Ovary (tissue), 9 donors: ENCODE results near the gene ZNF280D. TPM values are rescaled to one million over a fixed set of nuclear protein-coding genes. Genes with fewer than 3 reads are reported as not detected.
A peak's percentile ranks its signal among the peaks of the same experiment; 100 is the strongest.

Experiments
- DNase-seq, 5 donors: peaks; one replicate each; pipeline ENCODE4 v3.0.0-alpha.2; 2019 to 2020
- H3K27ac ChIP-seq, 2 donors: fragments of 200-600 bp; one replicate each; pipeline versions ENCODE4 v1.5.1 to v1.8.0; 2019 to 2022
- H3K27me3 ChIP-seq: fragments of 200-600 bp; one replicate; pipeline ENCODE4 v1.8.0; 2022
- H3K36me3 ChIP-seq: fragments of 200-600 bp; sonication (generic); one replicate; pipeline ENCODE4 v1.5.1; 2019
- H3K4me1 ChIP-seq: one replicate; pipeline ENCODE4 v1.8.1; 2013; ENCODE audit warnings: mild to moderate bottlenecking, moderate library complexity; ENCODE audit not compliant: insufficient read depth
- H3K4me3 ChIP-seq: fragments of 200-600 bp; sonication (generic); one replicate; pipeline ENCODE4 v1.5.1; 2017
- H3K9me3 ChIP-seq, 2 donors: fragments of 200-600 bp in 1 of 2; sonication (generic) in 1 of 2; one replicate each; pipeline versions ENCODE4 v1.5.1 to v1.8.1; 2013 to 2019; ENCODE audit warnings: mild to moderate bottlenecking in 1 of 2, moderate library complexity in 1 of 2
- CTCF ChIP-seq, 3 donors: fragments of 450-650 bp in 2 of 3; fragments of 200-600 bp in 1 of 3; IDR thresholded peaks; one replicate each; pipeline versions ENCODE4 v1.5.1 to v1.8.0; 2016 to 2022; ENCODE audit warnings: antibody characterized with exemption in 3 of 3, mild to moderate bottlenecking in 1 of 3
- EP300 ChIP-seq: sonication (generic); formaldehyde crosslinking; IDR thresholded peaks from one replicate; pipeline ENCODE4 v1.6.1; 2017; ENCODE audit warnings: antibody characterized with exemption
- POLR2A ChIP-seq: fragments of 450-650 bp; IDR thresholded peaks from one replicate; pipeline ENCODE4 v1.6.1; 2017; ENCODE audit warnings: antibody characterized with exemption, mild to moderate bottlenecking, moderate library complexity
- WGBS, 3 donors: extraction: QIAGEN DNeasy Blood & Tissue Kit in 1 of 3; methylation state at CpG; one replicate each; pipeline versions ENCODE4 v1.1.5 to v1.1.7; 2013 to 2017; 5-methylcytosine and 5-hydroxymethylcytosine counted together
- intact Hi-C, 4 donors: fragments of 100-400 bp; cut with DNase I; formaldehyde crosslinking; loops; one replicate each; pipeline versions ENCODE4 v1.11.0 to v1.15.1; 2022 to 2023
- polyA plus RNA-seq, 2 donors: library from polyadenylated mRNA; stranded (reverse); fragments of 200-250 nt in 1 of 2; fragments of 350-450 nt in 1 of 2; fragmentation: Illumina TruSeq in 1 of 2; extraction: RNeasy Lipid Tissue Mini Kit (QIAGEN cat#74804) in 1 of 2; gene quantifications; one replicate each; pipeline ENCODE4 v1.2.3, GENCODE V29; 2013 to 2014
- total RNA-seq, 7 donors: library from RNA; depleted of rRNA in 2 of 7; stranded (reverse); fragments of >200 nt in 2 of 7; fragmentation: NEBNext Ultra II Directional in 3 of 7; extraction: Animal tissue kit (Norgen Biotek cat#: 25700) in 3 of 7; gene quantifications; one replicate each; pipeline versions ENCODE4 v1.1.0 to v1.2.4, GENCODE V29; 2016 to 2023
- donor health status: DM: no; HTN: no; CAD: no; lungs with moderate emphysema.
- donor health status: DM: no; HTN: no; CAD: no.
- donor health status: Bipolar disorder and iron deficiency.
- donor health status: DM: yes; HTN: yes; CAD: no.
- donor health status: DM: no; HTN: no; CAD: no.
- donor health status: DM: yes; HTN: yes; CAD: no.

Gene ZNF280D
- total and polyA plus RNA-seq, 9 donors: 27.3 to 66.0 (median 50.4) TPM

- Histone ChIP-seq H3K27ac (no peak overlapping the region), H3K36me3 (no peaks in the 10 kb centered on the region), H3K4me3 (no peak overlapping the region), H3K27me3 (no peaks in the 10 kb centered on the region), H3K9me3 (no peaks in the 10 kb centered on the region), H3K4me1 (peaks cover 2% of the 10 kb centered on the region)
- no peak for DNase-seq
- intact Hi-C loops: no loop called here
- 75 to 81% (median 79%) methylated on average over 1 of the region's 1 CpG for WGBS, 3 donors
- TF ChIP-seq POLR2A (no peak), EP300 (no peak), CTCF (IDR thresholded peaks at IDR 0.05) (no peak)
Observed at GRCh38 chr15:56737791-56738190, 4.5 kb upstream of the ZNF280D start.

- Histone ChIP-seq H3K9me3 (no peaks in the 10 kb centered on the region), H3K27ac (peak overlapping the region in 1 of 2 donors; percentile 46), H3K36me3 (no peaks in the 10 kb centered on the region), H3K27me3 (no peaks in the 10 kb centered on the region), H3K4me1 (peaks cover 2% of the 10 kb centered on the region), H3K4me3 (no peak overlapping the region)
- DNase-seq: no peak
- no peak for TF ChIP-seq POLR2A
- TF ChIP-seq CTCF (IDR thresholded peaks at IDR 0.05): no peak
- TF ChIP-seq EP300: no peak
- intact Hi-C loops: no loop called here
- WGBS, 3 donors: 51 to 61% (median 58%) methylated on average over 5 of the region's 5 CpGs
Observed at GRCh38 chr15:56736881-56737707, 3.8 kb upstream of the ZNF280D start.

GRCh38 chr15:56736308-56736707 is 3.0 kb upstream of the ZNF280D start:
- Histone ChIP-seq H3K4me3 (no peak overlapping the region), H3K4me1 (peaks cover 3% of the 10 kb centered on the region), H3K27me3 (no peaks in the 10 kb centered on the region), H3K9me3 (no peaks in the 10 kb centered on the region), H3K36me3 (no peaks in the 10 kb centered on the region), H3K27ac (peak overlapping the region in 1 of 2 donors; percentile 46)
- DNase-seq: peak in 1 of 5 donors; percentile 27
- 36 to 40% (median 39%) methylated on average over 6 of the region's 6 CpGs for WGBS, 3 donors
- intact Hi-C loops: no loop called here
- TF ChIP-seq POLR2A (no peak), CTCF (IDR thresholded peaks at IDR 0.05) (no peak), EP300 (no peak)

- Histone ChIP-seq H3K4me1 (peaks cover 8% of the 10 kb centered on the region), H3K27ac (no peak overlapping the region), H3K9me3 (no peaks in the 10 kb centered on the region), H3K36me3 (no peaks in the 10 kb centered on the region), H3K27me3 (no peaks in the 10 kb centered on the region), H3K4me3 (no peak overlapping the region)
- no peak for TF ChIP-seq CTCF (IDR thresholded peaks at IDR 0.05)
- no peak for TF ChIP-seq POLR2A
- TF ChIP-seq EP300: no peak
- whole genome bisulfite sequencing, 3 donors: 57 to 66% (median 61%) methylated on average over 3 of the region's 3 CpGs
- intact Hi-C loops: no loop called here
- no peak for DNase-seq
Observed at GRCh38 chr15:56735589-56735988, 2.3 kb upstream of the ZNF280D start.
